NCI-H1694 treated with DMSO at 0.1 percent for 48 hours (cell line): Measurements from ENCODE around the gene SGCE.

Experiments used
- DNase-seq: peaks from one replicate; lab custom pipeline; 2025; lab: John Stamatoyannopoulos, UW

Gene SGCE

GRCh38 chr7:94658826-94659225 lies 2.9 kb upstream of the SGCE start:
- DNase-seq = no peak

GRCh38 chr7:94657771-94658693 lies 2.1 kb upstream of the SGCE start:
- DNase-seq = no peak

- no peak for DNase-seq
Measured at GRCh38 chr7:94656925-94657731, 1.2 kb upstream of the SGCE start.

- no peak for DNase-seq
Measured at GRCh38 chr7:94656658-94656924, 658 bp upstream of the SGCE start.

GRCh38 chr7:94655126-94655847 lies 646 bp downstream of the SGCE start:
- peak; percentile 56 for DNase-seq

- DNase-seq = peak; percentile 56
Measured at GRCh38 chr7:94654783-94655125, 1.2 kb downstream of the SGCE start.

- no peak for DNase-seq
Measured at GRCh38 chr7:94650147-94651051, 5.5 kb downstream of the SGCE start.

GRCh38 chr7:94649450-94649849 lies 6.5 kb downstream of the SGCE start:
- no peak for DNase-seq

- no peak for DNase-seq
Measured at GRCh38 chr7:94648731-94649130, 7.2 kb downstream of the SGCE start.

- DNase-seq = no peak
Measured at GRCh38 chr7:94647295-94647694, 8.6 kb downstream of the SGCE start.

- no peak for DNase-seq
Measured at GRCh38 chr7:94643771-94644545, 12.0 kb downstream of the SGCE start.

- DNase-seq = no peak
Measured at GRCh38 chr7:94642838-94643653, 12.9 kb downstream of the SGCE start.

GRCh38 chr7:94639384-94639783 lies 16.5 kb downstream of the SGCE start:
- no peak for DNase-seq

GRCh38 chr7:94635687-94636086 lies 20.2 kb downstream of the SGCE start:
- DNase-seq = no peak

GRCh38 chr7:94634502-94634901 lies 21.4 kb downstream of the SGCE start:
- DNase-seq = no peak

- DNase-seq = no peak
Measured at GRCh38 chr7:94633687-94634086, 22.2 kb downstream of the SGCE start.

GRCh38 chr7:94633014-94633341 lies 23.0 kb downstream of the SGCE start:
- DNase-seq = no peak

GRCh38 chr7:94632338-94633013 lies 23.5 kb downstream of the SGCE start:
- peak; percentile 18 for DNase-seq

GRCh38 chr7:94630855-94631254 lies 25.1 kb downstream of the SGCE start:
- DNase-seq = no peak

GRCh38 chr7:94623820-94624219 lies 32.1 kb downstream of the SGCE start:
- no peak for DNase-seq
